H1 (cell line): ENCODE measurements around the gene ZCCHC17. TPM values are rescaled to one million over a fixed set of nuclear protein-coding genes. Genes with fewer than 3 reads are reported as not detected.

Experiments used
- CTCF ChIA-PET: fragments of 300-600 bp; sonication (Branson Sonifier 250); formaldehyde crosslinking; loops from one replicate; lab custom pipeline; 2021; ENCODE audit not compliant: partially characterized antibody; lab: Charles Lee
- POLR2A ChIA-PET: fragments of 300-600 bp; sonication (Branson Sonifier 250); formaldehyde crosslinking; loops from one replicate; lab custom pipeline; 2021; ENCODE audit warnings: inconsistent platforms; ENCODE audit not compliant: partially characterized antibody; lab: Charles Lee
- DNase-seq, 2 experiments: peaks; one replicate each; pipeline versions ENCODE4 v3.0.0 to v3.0.0-alpha.2; 2010 to 2022; ENCODE audit warnings: low spot score in 2 of 2, low read depth in 1 of 2, mixed read lengths in 1 of 2
- FAIRE-seq: peaks from 2 replicates; lab custom pipeline; 2011; peaks lifted over from hg19 to GRCh38; lab: Jason Lieb, UNC
- H2AFZ ChIP-seq: 2 replicates; pipeline ENCODE4 v1.8.1; 2012; ENCODE audit warnings: low read length, inconsistent platforms
- H2AK5ac ChIP-seq: 2 replicates; pipeline ENCODE4 v1.6.1; 2013; ENCODE audit warnings: low read depth, low read length
- H2BK120ac ChIP-seq: replicated peaks from 2 replicates; pipeline ENCODE3; 2013; ENCODE audit warnings: low read depth, low read length, inconsistent platforms
- H2BK12ac ChIP-seq: 2 replicates; pipeline ENCODE4 v1.6.1; 2013; ENCODE audit warnings: low read depth, low read length
- H2BK15ac ChIP-seq: 2 replicates; pipeline ENCODE4 v1.6.1; 2013; ENCODE audit warnings: low read length
- H2BK20ac ChIP-seq: 2 replicates; pipeline ENCODE4 v1.6.1; 2013; ENCODE audit warnings: low read length
- H2BK5ac ChIP-seq: 2 replicates; pipeline ENCODE4 v1.6.1; 2013; ENCODE audit warnings: low read depth, low read length
- H3K14ac ChIP-seq: 2 replicates; pipeline ENCODE4 v1.6.1; 2013; ENCODE audit warnings: inconsistent platforms; ENCODE audit not compliant: insufficient read length
- H3K18ac ChIP-seq: 2 replicates; pipeline ENCODE4 v1.6.1; 2013; ENCODE audit warnings: low read length; ENCODE audit errors: extremely low read depth
- H3K23ac ChIP-seq: 2 replicates; pipeline ENCODE4 v1.6.1; 2013; ENCODE audit warnings: inconsistent platforms; ENCODE audit not compliant: insufficient read length
- H3K23me2 ChIP-seq: 2 replicates; pipeline ENCODE4 v1.6.1; 2013; ENCODE audit warnings: low read depth, low read length
- H3K27ac ChIP-seq: 2 replicates; pipeline ENCODE4 v1.6.1; 2011; ENCODE audit warnings: low read depth, low read length, inconsistent platforms
- H3K27me3 ChIP-seq, 4 experiments: replicated peaks in 1 of 4; 1 replicate in 1 of 4; 2 replicates in 3 of 4; pipeline versions ENCODE4 v1.6.1 to v1.8.1; 2011 to 2013; ENCODE audit warnings: low read length in 3 of 4, mild to moderate bottlenecking in 3 of 4, inconsistent platforms in 2 of 4, mixed read lengths in 2 of 4, moderate library complexity in 1 of 4; ENCODE audit not compliant: control insufficient read depth in 3 of 4, insufficient read depth in 3 of 4; ENCODE audit errors: extremely low read depth in 1 of 4
- H3K36me3 ChIP-seq, 4 experiments: 2 replicates each; pipeline versions ENCODE4 v1.6.1 to v1.8.1; 2011 to 2013; ENCODE audit warnings: mild to moderate bottlenecking in 4 of 4, low read length in 3 of 4, moderate library complexity in 2 of 4, control low read depth in 1 of 4, inconsistent platforms in 1 of 4; ENCODE audit not compliant: insufficient read depth in 4 of 4, control insufficient read depth in 2 of 4
- H3K4ac ChIP-seq: replicated peaks from 2 replicates; pipeline ENCODE3; 2013; ENCODE audit warnings: low read length, low read depth, mixed read lengths, inconsistent platforms; ENCODE audit not compliant: insufficient read length
- H3K4me1 ChIP-seq, 4 experiments: replicated peaks in 1 of 4; 1 replicate in 1 of 4; 2 replicates in 3 of 4; pipeline versions ENCODE4 v1.6.1 to v1.8.1; 2011 to 2013; ENCODE audit warnings: low read length in 3 of 4, inconsistent platforms in 2 of 4, mixed read lengths in 1 of 4; ENCODE audit not compliant: insufficient read depth in 4 of 4, control insufficient read depth in 3 of 4
- H3K4me2 ChIP-seq, 2 experiments: 2 replicates each; pipeline versions ENCODE4 v1.6.1 to v1.8.1; 2011 to 2013; ENCODE audit warnings: low read depth in 2 of 2, low read length in 2 of 2, control low read depth in 1 of 2, inconsistent platforms in 1 of 2, mild to moderate bottlenecking in 1 of 2; ENCODE audit not compliant: insufficient read depth in 1 of 2
- H3K4me3 ChIP-seq, 4 experiments: fragments of 200-600, 300-600 bp in 1 of 4; sonication (generic), shearing (Covaris generic), sonication (Bioruptor Twin) in 1 of 4; 2 replicates each; pipeline versions ENCODE4 v1.5.1 to v1.8.1; 2011 to 2016; ENCODE audit warnings: low read length in 4 of 4, low read depth in 3 of 4, control low read depth in 2 of 4, inconsistent platforms in 2 of 4, mild to moderate bottlenecking in 2 of 4, mixed read lengths in 1 of 4, moderate library complexity in 1 of 4; ENCODE audit not compliant: insufficient read depth in 2 of 4; ENCODE audit errors: extremely low read depth in 1 of 4
- H3K56ac ChIP-seq: replicated peaks from 2 replicates; pipeline ENCODE3; 2013; ENCODE audit warnings: low read depth, mild to moderate bottlenecking, mixed read lengths, low read length, inconsistent platforms; ENCODE audit not compliant: insufficient read length
- H3K79me1 ChIP-seq: 2 replicates; pipeline ENCODE4 v1.6.1; 2013; ENCODE audit warnings: low read depth, low read length, control low read depth
- H3K79me2 ChIP-seq, 2 experiments: 2 replicates each; pipeline versions ENCODE4 v1.6.1 to v1.8.1; 2012 to 2013; ENCODE audit warnings: low read length in 2 of 2, mild to moderate bottlenecking in 2 of 2, inconsistent platforms in 1 of 2; ENCODE audit not compliant: insufficient read depth in 2 of 2, control insufficient read depth in 1 of 2
- H3K9ac ChIP-seq, 4 experiments: replicated peaks in 1 of 4; 1 replicate in 1 of 4; 2 replicates in 3 of 4; pipeline versions ENCODE4 v1.6.1 to v1.8.1; 2011 to 2013; ENCODE audit warnings: low read depth in 3 of 4, low read length in 3 of 4, control low read depth in 2 of 4, mild to moderate bottlenecking in 2 of 4, moderate library complexity in 2 of 4, inconsistent platforms in 1 of 4; ENCODE audit errors: extremely low read depth in 1 of 4
- H3K9me3 ChIP-seq, 2 experiments: 2 replicates each; pipeline versions ENCODE4 v1.6.1 to v1.8.1; 2012 to 2013; ENCODE audit warnings: mild to moderate bottlenecking in 2 of 2, moderate library complexity in 2 of 2, control low read depth in 1 of 2, inconsistent platforms in 1 of 2, low read depth in 1 of 2, low read length in 1 of 2, mixed read lengths in 1 of 2; ENCODE audit not compliant: insufficient read depth in 2 of 2
- H4K20me1 ChIP-seq, 2 experiments: replicated peaks in 1 of 2; 2 replicates each; pipeline versions ENCODE3 to v1.8.1; 2011 to 2013; ENCODE audit warnings: inconsistent platforms in 2 of 2, low read length in 2 of 2, mild to moderate bottlenecking in 1 of 2; ENCODE audit not compliant: insufficient read depth in 2 of 2, control insufficient read depth in 1 of 2
- H4K5ac ChIP-seq: 2 replicates; pipeline ENCODE4 v1.6.1; 2013; ENCODE audit warnings: low read length, low read depth, mixed read lengths, inconsistent platforms; ENCODE audit not compliant: insufficient read length
- H4K8ac ChIP-seq: 2 replicates; pipeline ENCODE4 v1.8.0; 2013; ENCODE audit warnings: mild to moderate bottlenecking, moderate library complexity, low read length, inconsistent platforms; ENCODE audit not compliant: insufficient read depth; ENCODE audit errors: extremely low read depth
- H4K91ac ChIP-seq: replicated peaks from 2 replicates; pipeline ENCODE3; 2013; ENCODE audit warnings: low read length, mixed read lengths, inconsistent platforms; ENCODE audit not compliant: insufficient read length
- EGR1 ChIP-seq: IDR thresholded peaks from 2 replicates; pipeline ENCODE4 v1.6.1; 2011; ENCODE audit warnings: low read depth, low read length, borderline replicate concordance
- POLR2A ChIP-seq, 2 experiments: IDR thresholded peaks; 1 replicate in 1 of 2; 2 replicates in 1 of 2; pipeline ENCODE4 v1.6.1; 2011; ENCODE audit warnings: low read depth in 2 of 2, low read length in 2 of 2, mild to moderate bottlenecking in 2 of 2; ENCODE audit errors: control extremely low read depth in 1 of 2
- POLR2AphosphoS5 ChIP-seq: IDR thresholded peaks from 2 replicates; pipeline ENCODE4 v1.6.1; 2011; ENCODE audit warnings: low read depth, low read length
- WGBS, 2 experiments: shearing (Covaris generic) in 1 of 2; methylation state at CpG; one replicate each; pipeline versions ENCODE4 v1.1.6 to v1.1.7; 2013 to 2015; ENCODE audit warnings: low lambda C conversion rate in 2 of 2, mixed read lengths in 2 of 2, inconsistent platforms in 1 of 2, low coverage in 1 of 2, missing lambda C conversion rate in 1 of 2; ENCODE audit not compliant: insufficient replicate concordance in 2 of 2, insufficient coverage in 1 of 2, insufficient read length in 1 of 2; ENCODE audit errors: extremely low coverage in 1 of 2, missing lambda C conversion rate in 1 of 2; 5-methylcytosine and 5-hydroxymethylcytosine counted together
- polyA plus RNA-seq, 7 experiments: library from polyadenylated mRNA; depleted of rRNA in 3 of 7; stranded (reverse) in 5 of 7; unstranded in 2 of 7; fragments of >200 nt in 5 of 7; fragments of 200-250 nt in 2 of 7; gene quantifications; 1 replicate in 5 of 7; 2 replicates in 1 of 7; 4 replicates in 1 of 7; pipeline versions ENCODE4 v1.2.1 to v1.2.3, GENCODE V29; 2011 to 2013; ENCODE audit warnings: missing spikeins in 2 of 7, mixed read lengths in 2 of 7
- total RNA-seq: library from RNA; stranded (reverse); fragmentation: NEBNext Ultra II Directional; extraction: Animal tissue kit (Norgen Biotek cat#: 25700); gene quantifications from 2 replicates; pipeline ENCODE4 v1.2.1, GENCODE V29; 2021

The ZCCHC17 gene
- total and polyA plus RNA-seq, 2 of the 8 experiments (the other 6 are each of a cell fraction or from before 2014, with no cell fraction given): 51.6 to 59.3 TPM

- Histone ChIP-seq H3K4ac (no peak overlapping the region), H4K5ac (no peak overlapping the region), H3K9me3 (no peaks in the 10 kb centered on the region), H3K4me1 (peaks cover 5 to 27% (median 17%) of the 10 kb centered on the region in 4 experiments), H3K4me2 (no peak overlapping the region), H3K23me2 (peaks cover 11% of the 10 kb centered on the region), H3K36me3 (peaks cover 7 to 22% (median 12%) of the 10 kb centered on the region in 4 experiments; a peak in 6 of 8 replicates), H3K18ac (no peak overlapping the region), H3K14ac (no peak overlapping the region), H3K23ac (no peak overlapping the region), H2BK120ac (no peak overlapping the region), H3K27ac (no peak overlapping the region), H2BK12ac (no peak overlapping the region), H3K9ac (no peak overlapping the region), H3K79me1 (no peaks in the 10 kb centered on the region), H2BK20ac (no peak overlapping the region), H4K91ac (no peak overlapping the region), H3K56ac (no peak overlapping the region), H2AK5ac (no peak overlapping the region), H2BK5ac (no peak overlapping the region), H3K27me3 (0 out of 7 replicates have a peak, but pooled peaks cover 0 to 2% (median 0%) of the 10 kb centered on the region in 4 experiments), H3K4me3 (no peak overlapping the region), H4K20me1 (no peaks in the 10 kb centered on the region), H2BK15ac (no peak overlapping the region), H4K8ac (no peak overlapping the region), H2AFZ (no peak overlapping the region), H3K79me2 (no peaks in the 10 kb centered on the region)
- FAIRE-seq (no peak), DNase-seq (no peak)
- CTCF ChIA-PET: interaction anchor here (0.8 to 2.3 kb wide), 5 partner anchors 26 to 576 kb away, joined by 3 to 9 read pairs (median 3); no protein-coding TSS in a partner anchor
- POLR2A ChIA-PET: interaction anchor here (1.7 to 2.9 kb wide), 2 partner anchors 14 to 180 kb away, joined by 3 to 9 read pairs; no protein-coding TSS in a partner anchor
- no peak for TF ChIP-seq POLR2AphosphoS5
- no peak for TF ChIP-seq EGR1
- TF ChIP-seq POLR2A (IDR thresholded peaks at IDR 0.05; ENCODE audit: control extremely low read depth in 1 of 2, low read depth in 2 of 2, low read length in 2 of 2): peak in 1 of 2 experiments; percentile 13; a peak in 1 of 3 replicates
- WGBS, 2 experiments: 90% methylated on average over 3 of the region's 3 CpGs; no CpG with 5 or more reads in 1 of the 2 experiments
Observed at GRCh38 chr1:31368611-31369107, 71.8 kb downstream of the ZCCHC17 start.
